Kidney epithelial cell (primary cell): ENCODE measurements around the gene RASGRF2. TPM values are rescaled to one million over a fixed set of nuclear protein-coding genes. Genes with fewer than 3 reads are reported as not detected.

Source experiments
- DNase-seq: peaks from one replicate; pipeline ENCODE4 v3.0.0-alpha.2; 2010; ENCODE audit warnings: low read depth
- H3K27me3 ChIP-seq: 2 replicates; pipeline ENCODE4 v1.6.0; 2011; ENCODE audit warnings: low read length; ENCODE audit not compliant: control insufficient read depth, insufficient read depth
- H3K36me3 ChIP-seq: 2 replicates; pipeline ENCODE4 v1.5.1; 2011; ENCODE audit warnings: low read length; ENCODE audit not compliant: control insufficient read depth, insufficient read depth
- H3K4me3 ChIP-seq: 2 replicates; pipeline ENCODE4 v1.5.1; 2011; ENCODE audit warnings: low read depth, mild to moderate bottlenecking, control low read depth, low read length
- CTCF ChIP-seq: IDR thresholded peaks from 2 replicates; pipeline ENCODE4 v1.5.1; 2011; ENCODE audit warnings: mild to moderate bottlenecking, moderate library complexity, low read length, control low read depth, inconsistent platforms; ENCODE audit not compliant: insufficient read depth, poor library complexity, severe bottlenecking
- total RNA-seq: library from RNA; depleted of rRNA; stranded (reverse); fragments of >200 nt; gene quantifications from 2 replicates; pipeline ENCODE4 v1.2.3, GENCODE V29; 2015

Gene RASGRF2
- total RNA-seq = 5.4 and 5.8 TPM in 2 replicates

- Histone ChIP-seq H3K4me3 (peak within 1 kb of the TSS; percentile 73), H3K36me3 (no peaks in the 10 kb centered on the region), H3K27me3 (peaks cover 4% of the 10 kb centered on the region)
- TF ChIP-seq CTCF = no peak
- no peak for DNase-seq
Measured at GRCh38 chr5:80959768-80960442, at the start of gene RASGRF2. Gene RASGRF2 (plus strand): TSS chr5:80960363. CDS start chr5:80960739, 376 bp downstream.

- Histone ChIP-seq H3K36me3 (no peaks in the 10 kb centered on the region), H3K27me3 (no peaks in the 10 kb centered on the region), H3K4me3 (no peak overlapping the region)
- no peak for TF ChIP-seq CTCF
- no peak for DNase-seq
Measured at GRCh38 chr5:80912479-80912878, 47.7 kb upstream of the RASGRF2 start.

- no peak for DNase-seq
- Histone ChIP-seq H3K27me3 (no peaks in the 10 kb centered on the region), H3K4me3 (no peak overlapping the region), H3K36me3 (no peaks in the 10 kb centered on the region)
- TF ChIP-seq CTCF = no peak
Measured at GRCh38 chr5:80915716-80916115, 44.4 kb upstream of the RASGRF2 start.

- no peak for TF ChIP-seq CTCF
- no peak for DNase-seq
- no peaks in the 10 kb centered on the region for H3K27me3 ChIP-seq
- H3K36me3 ChIP-seq = no peaks in the 10 kb centered on the region
- no peak overlapping the region for H3K4me3 ChIP-seq
Measured at GRCh38 chr5:80916676-80917075, 43.5 kb upstream of the RASGRF2 start.

- no peak for TF ChIP-seq CTCF
- H3K27me3 ChIP-seq = no peaks in the 10 kb centered on the region
- H3K36me3 ChIP-seq = no peaks in the 10 kb centered on the region
- DNase-seq = no peak
- H3K4me3 ChIP-seq = no peak overlapping the region
Measured at GRCh38 chr5:80917631-80918030, 42.5 kb upstream of the RASGRF2 start.

GRCh38 chr5:80919678-80920196 lies 40.4 kb upstream of the RASGRF2 start:
- DNase-seq = no peak
- H3K4me3 ChIP-seq = no peak overlapping the region
- TF ChIP-seq CTCF = no peak
- no peaks in the 10 kb centered on the region for H3K36me3 ChIP-seq
- no peaks in the 10 kb centered on the region for H3K27me3 ChIP-seq
